ENCODE results near the gene NLN.
"Not testable (repeated sequence)": the region's sequence is repeated elsewhere in the genome, so short reads cannot be mapped to it uniquely, and the experiment has no call there.

Gene NLN

GRCh38 chr5:65834306-65834705 is 112.3 kb downstream of the NLN start:
- Mint-ChIP-seq H3K4me3 (no peak overlapping the region), H3K36me3 (peaks cover 4% of the 10 kb centered on the region), H3K27ac (no peak overlapping the region), H3K9me3 (ENCODE audit: low read depth) (no peaks in the 10 kb centered on the region), H3K4me1 (ENCODE audit: low read depth) (no peaks in the 10 kb centered on the region), H3K27me3 (no peaks in the 10 kb centered on the region)

- no peak overlapping the region for H3K27ac Mint-ChIP-seq
These were observed 113.2 kb downstream of the NLN start for GRCh38 chr5:65835191-65835590.

GRCh38 chr5:65837139-65837538 is 115.1 kb downstream of the NLN start:
- no peaks in the 10 kb centered on the region for H3K9me3 Mint-ChIP-seq (ENCODE audit: low read depth)
- H3K4me1 Mint-ChIP-seq (ENCODE audit: low read depth): no peaks in the 10 kb centered on the region

More at GRCh38 chr5:65835191-65835590, 113.2 kb downstream of the NLN start:
- Mint-ChIP-seq H3K36me3 (peaks cover 5% of the 10 kb centered on the region), H3K27me3 (no peaks in the 10 kb centered on the region), H3K4me3 (no peak overlapping the region), H3K4me1 (ENCODE audit: low read depth) (no peaks in the 10 kb centered on the region), H3K9me3 (ENCODE audit: low read depth) (no peaks in the 10 kb centered on the region)

GRCh38 chr5:65839170-65839569 is 117.2 kb downstream of the NLN start:
- H3K36me3 Mint-ChIP-seq; H3K4me3 Mint-ChIP-seq; H3K27me3 Mint-ChIP-seq; H3K9me3 Mint-ChIP-seq (ENCODE audit: low read depth); H3K27ac Mint-ChIP-seq; H3K4me1 Mint-ChIP-seq (ENCODE audit: low read depth): not testable (repeated sequence)

More at GRCh38 chr5:65837139-65837538, 115.1 kb downstream of the NLN start:
- Mint-ChIP-seq H3K27me3 (no peaks in the 10 kb centered on the region), H3K4me3 (no peak overlapping the region), H3K27ac (no peak overlapping the region), H3K36me3 (peaks cover 5% of the 10 kb centered on the region)

GRCh38 chr5:65840071-65840470 is 118.1 kb downstream of the NLN start:
- H3K36me3 Mint-ChIP-seq: peaks cover 5% of the 10 kb centered on the region
- no peaks in the 10 kb centered on the region for H3K9me3 Mint-ChIP-seq (ENCODE audit: low read depth)
- H3K27ac Mint-ChIP-seq: no peak overlapping the region
- no peaks in the 10 kb centered on the region for H3K27me3 Mint-ChIP-seq
- H3K4me1 Mint-ChIP-seq (ENCODE audit: low read depth): no peaks in the 10 kb centered on the region
- H3K4me3 Mint-ChIP-seq: no peak overlapping the region

GRCh38 chr5:65844763-65845162 is 122.8 kb downstream of the NLN start:
- H3K36me3 Mint-ChIP-seq; H3K4me3 Mint-ChIP-seq; H3K9me3 Mint-ChIP-seq (ENCODE audit: low read depth); H3K27me3 Mint-ChIP-seq; H3K27ac Mint-ChIP-seq; H3K4me1 Mint-ChIP-seq (ENCODE audit: low read depth): not testable (repeated sequence)

- no peak overlapping the region for H3K4me3 Mint-ChIP-seq
- no peaks in the 10 kb centered on the region for H3K27me3 Mint-ChIP-seq
- no peaks in the 10 kb centered on the region for H3K9me3 Mint-ChIP-seq (ENCODE audit: low read depth)
- H3K4me1 Mint-ChIP-seq (ENCODE audit: low read depth): peaks cover 5% of the 10 kb centered on the region
- H3K27ac Mint-ChIP-seq: no peak overlapping the region
- H3K36me3 Mint-ChIP-seq: no peaks in the 10 kb centered on the region
These were observed 124.1 kb downstream of the NLN start for GRCh38 chr5:65846101-65846500.

- not testable (repeated sequence) for H3K4me1 Mint-ChIP-seq (ENCODE audit: low read depth); H3K27ac Mint-ChIP-seq; H3K9me3 Mint-ChIP-seq (ENCODE audit: low read depth); H3K36me3 Mint-ChIP-seq; H3K4me3 Mint-ChIP-seq; H3K27me3 Mint-ChIP-seq
These were observed 125.0 kb downstream of the NLN start for GRCh38 chr5:65847019-65847418.

- H3K9me3 Mint-ChIP-seq (ENCODE audit: low read depth); H3K27me3 Mint-ChIP-seq; H3K27ac Mint-ChIP-seq; H3K36me3 Mint-ChIP-seq; H3K4me3 Mint-ChIP-seq; H3K4me1 Mint-ChIP-seq (ENCODE audit: low read depth): not testable (repeated sequence)
These were observed 127.9 kb downstream of the NLN start for GRCh38 chr5:65849918-65850317.

- no peak overlapping the region for H3K27ac Mint-ChIP-seq
- H3K9me3 Mint-ChIP-seq (ENCODE audit: low read depth): peaks cover 6% of the 10 kb centered on the region
- H3K27me3 Mint-ChIP-seq: no peaks in the 10 kb centered on the region
- peaks cover 8% of the 10 kb centered on the region for H3K36me3 Mint-ChIP-seq
- H3K4me3 Mint-ChIP-seq: no peak overlapping the region
- no peaks in the 10 kb centered on the region for H3K4me1 Mint-ChIP-seq (ENCODE audit: low read depth)
These were observed 132.9 kb downstream of the NLN start for GRCh38 chr5:65854925-65855324.

- H3K27ac Mint-ChIP-seq: no peak overlapping the region
- no peaks in the 10 kb centered on the region for H3K4me1 Mint-ChIP-seq (ENCODE audit: low read depth)
- peaks cover 8% of the 10 kb centered on the region for H3K36me3 Mint-ChIP-seq
- no peak overlapping the region for H3K4me3 Mint-ChIP-seq
- peaks cover 6% of the 10 kb centered on the region for H3K9me3 Mint-ChIP-seq (ENCODE audit: low read depth)
- H3K27me3 Mint-ChIP-seq: no peaks in the 10 kb centered on the region
These were observed 133.8 kb downstream of the NLN start for GRCh38 chr5:65855766-65856315.

GRCh38 chr5:65856520-65856919 is 134.5 kb downstream of the NLN start:
- Mint-ChIP-seq H3K27me3 (no peaks in the 10 kb centered on the region), H3K4me3 (no peak overlapping the region), H3K27ac (no peak overlapping the region), H3K9me3 (ENCODE audit: low read depth) (peaks cover 2% of the 10 kb centered on the region), H3K4me1 (ENCODE audit: low read depth) (no peaks in the 10 kb centered on the region), H3K36me3 (peaks cover 5% of the 10 kb centered on the region)

GRCh38 chr5:65858316-65858715 is 136.3 kb downstream of the NLN start:
- H3K9me3 Mint-ChIP-seq (ENCODE audit: low read depth): no peaks in the 10 kb centered on the region
- H3K27ac Mint-ChIP-seq: no peak overlapping the region
- H3K4me1 Mint-ChIP-seq (ENCODE audit: low read depth): peaks cover 7% of the 10 kb centered on the region
- H3K36me3 Mint-ChIP-seq: peaks cover 7% of the 10 kb centered on the region
- no peak overlapping the region for H3K4me3 Mint-ChIP-seq
- no peaks in the 10 kb centered on the region for H3K27me3 Mint-ChIP-seq

- Mint-ChIP-seq H3K36me3 (peaks cover 7% of the 10 kb centered on the region), H3K27me3 (no peaks in the 10 kb centered on the region), H3K4me3 (no peak overlapping the region), H3K4me1 (ENCODE audit: low read depth) (peaks cover 23% of the 10 kb centered on the region), H3K9me3 (ENCODE audit: low read depth) (no peaks in the 10 kb centered on the region), H3K27ac (no peak overlapping the region)
These were observed 139.8 kb downstream of the NLN start for GRCh38 chr5:65861830-65862241.

- Mint-ChIP-seq H3K27me3 (no peaks in the 10 kb centered on the region), H3K36me3 (peaks cover 7% of the 10 kb centered on the region), H3K4me1 (ENCODE audit: low read depth) (peaks cover 28% of the 10 kb centered on the region), H3K4me3 (no peak overlapping the region), H3K27ac (no peak overlapping the region), H3K9me3 (ENCODE audit: low read depth) (no peaks in the 10 kb centered on the region)
These were observed 140.4 kb downstream of the NLN start for GRCh38 chr5:65862384-65862783.

GRCh38 chr5:65863747-65864146 is 141.7 kb downstream of the NLN start:
- H3K27ac Mint-ChIP-seq: no peak overlapping the region
- H3K36me3 Mint-ChIP-seq: peaks cover 7% of the 10 kb centered on the region
- peaks cover 37% of the 10 kb centered on the region for H3K4me1 Mint-ChIP-seq (ENCODE audit: low read depth)
- no peaks in the 10 kb centered on the region for H3K27me3 Mint-ChIP-seq
- H3K9me3 Mint-ChIP-seq (ENCODE audit: low read depth): no peaks in the 10 kb centered on the region
- H3K4me3 Mint-ChIP-seq: no peak overlapping the region

Data from activated naive CD8-positive, alpha-beta T cell (primary cell).